ENCODE measurements around the gene GALNT18.

- TF ChIP-seq, protein P1, sequence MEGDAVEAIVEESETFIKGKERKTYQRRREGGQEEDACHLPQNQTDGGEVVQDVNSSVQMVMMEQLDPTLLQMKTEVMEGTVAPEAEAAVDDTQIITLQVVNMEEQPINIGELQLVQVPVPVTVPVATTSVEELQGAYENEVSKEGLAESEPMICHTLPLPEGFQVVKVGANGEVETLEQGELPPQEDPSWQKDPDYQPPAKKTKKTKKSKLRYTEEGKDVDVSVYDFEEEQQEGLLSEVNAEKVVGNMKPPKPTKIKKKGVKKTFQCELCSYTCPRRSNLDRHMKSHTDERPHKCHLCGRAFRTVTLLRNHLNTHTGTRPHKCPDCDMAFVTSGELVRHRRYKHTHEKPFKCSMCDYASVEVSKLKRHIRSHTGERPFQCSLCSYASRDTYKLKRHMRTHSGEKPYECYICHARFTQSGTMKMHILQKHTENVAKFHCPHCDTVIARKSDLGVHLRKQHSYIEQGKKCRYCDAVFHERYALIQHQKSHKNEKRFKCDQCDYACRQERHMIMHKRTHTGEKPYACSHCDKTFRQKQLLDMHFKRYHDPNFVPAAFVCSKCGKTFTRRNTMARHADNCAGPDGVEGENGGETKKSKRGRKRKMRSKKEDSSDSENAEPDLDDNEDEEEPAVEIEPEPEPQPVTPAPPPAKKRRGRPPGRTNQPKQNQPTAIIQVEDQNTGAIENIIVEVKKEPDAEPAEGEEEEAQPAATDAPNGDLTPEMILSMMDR (IDR thresholded peaks at IDR 0.05), result no peak
- no peak for TF ChIP-seq POLR2A (IDR thresholded peaks at IDR 0.05)
Measured at GRCh38 chr11:11669233-11669846, 47.5 kb upstream of the GALNT18 start.

All from right lobe of liver (tissue), 4 donors.